ENCODE results near the gene PIK3C2A.
"Not testable (repeated sequence)": the region's sequence is repeated elsewhere in the genome, so short reads cannot be mapped to it uniquely, and the experiment has no call there.

PIK3C2A gene, protein sequence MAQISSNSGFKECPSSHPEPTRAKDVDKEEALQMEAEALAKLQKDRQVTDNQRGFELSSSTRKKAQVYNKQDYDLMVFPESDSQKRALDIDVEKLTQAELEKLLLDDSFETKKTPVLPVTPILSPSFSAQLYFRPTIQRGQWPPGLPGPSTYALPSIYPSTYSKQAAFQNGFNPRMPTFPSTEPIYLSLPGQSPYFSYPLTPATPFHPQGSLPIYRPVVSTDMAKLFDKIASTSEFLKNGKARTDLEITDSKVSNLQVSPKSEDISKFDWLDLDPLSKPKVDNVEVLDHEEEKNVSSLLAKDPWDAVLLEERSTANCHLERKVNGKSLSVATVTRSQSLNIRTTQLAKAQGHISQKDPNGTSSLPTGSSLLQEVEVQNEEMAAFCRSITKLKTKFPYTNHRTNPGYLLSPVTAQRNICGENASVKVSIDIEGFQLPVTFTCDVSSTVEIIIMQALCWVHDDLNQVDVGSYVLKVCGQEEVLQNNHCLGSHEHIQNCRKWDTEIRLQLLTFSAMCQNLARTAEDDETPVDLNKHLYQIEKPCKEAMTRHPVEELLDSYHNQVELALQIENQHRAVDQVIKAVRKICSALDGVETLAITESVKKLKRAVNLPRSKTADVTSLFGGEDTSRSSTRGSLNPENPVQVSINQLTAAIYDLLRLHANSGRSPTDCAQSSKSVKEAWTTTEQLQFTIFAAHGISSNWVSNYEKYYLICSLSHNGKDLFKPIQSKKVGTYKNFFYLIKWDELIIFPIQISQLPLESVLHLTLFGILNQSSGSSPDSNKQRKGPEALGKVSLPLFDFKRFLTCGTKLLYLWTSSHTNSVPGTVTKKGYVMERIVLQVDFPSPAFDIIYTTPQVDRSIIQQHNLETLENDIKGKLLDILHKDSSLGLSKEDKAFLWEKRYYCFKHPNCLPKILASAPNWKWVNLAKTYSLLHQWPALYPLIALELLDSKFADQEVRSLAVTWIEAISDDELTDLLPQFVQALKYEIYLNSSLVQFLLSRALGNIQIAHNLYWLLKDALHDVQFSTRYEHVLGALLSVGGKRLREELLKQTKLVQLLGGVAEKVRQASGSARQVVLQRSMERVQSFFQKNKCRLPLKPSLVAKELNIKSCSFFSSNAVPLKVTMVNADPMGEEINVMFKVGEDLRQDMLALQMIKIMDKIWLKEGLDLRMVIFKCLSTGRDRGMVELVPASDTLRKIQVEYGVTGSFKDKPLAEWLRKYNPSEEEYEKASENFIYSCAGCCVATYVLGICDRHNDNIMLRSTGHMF (N-terminal part only)

DNA sequence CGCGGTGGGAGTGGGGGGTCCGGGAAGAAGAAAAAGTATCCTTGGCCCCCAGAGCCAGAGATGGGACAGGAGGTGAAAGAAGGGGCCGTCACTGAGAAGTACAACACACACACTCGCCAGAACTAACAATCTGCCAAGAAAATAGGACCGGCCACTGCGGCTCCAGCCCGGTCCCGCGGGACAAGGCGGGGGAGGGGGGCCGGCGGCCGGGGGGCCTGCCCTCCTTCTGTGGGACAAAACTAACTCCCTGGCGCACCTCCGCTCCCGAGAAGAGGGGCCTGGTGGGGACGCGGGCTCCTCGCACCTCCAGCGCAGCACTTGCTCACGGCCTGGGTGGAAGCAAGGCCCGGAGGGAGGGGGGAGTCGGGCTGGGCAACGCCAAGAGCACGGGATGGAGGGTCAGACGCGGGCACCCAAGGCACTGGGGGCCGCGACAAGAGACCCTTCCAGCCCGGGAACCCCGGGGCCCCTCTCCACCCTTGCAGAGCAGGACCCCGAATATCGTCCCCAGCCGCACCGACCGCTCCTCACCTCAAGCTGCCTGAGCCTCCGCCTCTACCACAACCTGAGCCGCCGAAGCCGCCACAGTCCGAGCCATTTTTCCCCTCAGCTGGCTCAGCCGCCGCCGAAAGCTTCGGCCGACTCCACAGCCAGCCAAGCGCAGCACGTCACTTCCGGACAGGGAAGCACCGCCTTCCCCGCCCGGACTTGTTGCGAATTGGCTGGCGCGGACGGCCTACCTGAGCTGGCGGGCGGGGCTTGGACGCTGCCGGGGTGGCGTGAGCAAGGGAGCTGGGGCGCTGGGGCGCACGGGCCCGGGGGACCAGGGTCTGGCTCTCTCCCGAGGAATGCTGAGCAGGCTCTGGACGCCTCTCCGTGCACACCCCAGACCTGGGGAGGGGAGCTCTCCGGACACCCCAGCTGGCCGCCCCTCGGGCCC, at the start of gene PIK3C2A:
TSS of gene PIK3C2A (minus strand) at position 670 of the 940 bp plus-strand sequence. CDS start 38,245 bp downstream, outside the sequence.
- DNase-seq, result peak; percentile 92

DNA sequence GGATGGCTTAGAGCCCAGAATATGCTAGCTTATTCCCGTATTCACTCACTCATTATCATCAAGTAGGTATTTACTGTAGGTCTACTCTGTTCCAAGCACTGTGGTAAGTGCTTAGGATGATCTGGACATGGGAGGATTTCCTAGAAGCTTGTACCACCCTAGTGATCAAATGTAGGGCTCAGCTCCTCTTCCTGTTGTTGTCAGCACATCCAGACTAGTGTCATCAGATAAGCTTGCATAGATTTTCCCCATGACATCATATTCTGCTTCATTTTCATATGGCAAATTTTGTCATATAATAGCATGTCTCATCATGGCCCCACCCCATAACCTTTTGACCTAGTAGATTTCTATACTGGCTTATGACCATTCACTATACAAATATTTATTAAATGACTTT, 49.4 kb upstream of the PIK3C2A start:
- DNase-seq, result no peak

DNA sequence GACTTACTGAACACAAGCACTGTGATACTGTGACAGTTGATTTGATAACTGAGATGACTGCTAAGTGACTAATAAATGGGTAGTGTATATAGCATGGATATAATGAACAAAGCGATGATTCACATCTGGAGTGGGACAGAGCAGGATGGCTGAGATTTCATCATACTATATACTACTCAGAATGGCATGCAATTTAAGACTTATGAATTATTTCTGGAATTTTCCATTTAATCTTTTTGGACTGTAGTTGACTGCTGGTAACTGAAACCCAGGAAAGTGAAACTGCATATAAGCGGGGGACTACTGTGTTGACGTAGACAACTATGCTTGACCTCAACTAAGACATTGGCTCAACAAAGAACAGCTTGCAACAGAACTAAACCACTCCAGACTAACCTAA, 48.7 kb upstream of the PIK3C2A start:
- DNase-seq, result no peak

DNA sequence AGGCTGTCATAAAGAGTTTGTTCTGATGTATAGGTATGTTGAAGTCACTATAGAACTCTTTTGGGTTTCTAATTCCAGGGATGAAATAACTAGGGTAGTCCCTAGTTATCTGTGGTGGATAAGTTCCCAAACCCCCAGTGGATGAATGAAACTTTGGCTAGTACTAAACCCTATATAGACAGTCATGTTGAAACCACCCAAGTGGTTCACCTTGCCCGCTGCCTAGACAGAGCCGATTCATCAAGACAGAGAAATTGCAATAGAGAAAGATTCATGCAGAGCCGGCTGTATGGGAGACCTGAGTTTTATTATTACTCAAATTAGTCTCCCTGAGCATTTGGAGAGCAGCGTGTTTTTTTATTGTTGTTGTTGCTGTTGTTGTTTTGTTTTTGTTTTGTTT, 44.9 kb upstream of the PIK3C2A start:
- DNase-seq, result no peak

DNA sequence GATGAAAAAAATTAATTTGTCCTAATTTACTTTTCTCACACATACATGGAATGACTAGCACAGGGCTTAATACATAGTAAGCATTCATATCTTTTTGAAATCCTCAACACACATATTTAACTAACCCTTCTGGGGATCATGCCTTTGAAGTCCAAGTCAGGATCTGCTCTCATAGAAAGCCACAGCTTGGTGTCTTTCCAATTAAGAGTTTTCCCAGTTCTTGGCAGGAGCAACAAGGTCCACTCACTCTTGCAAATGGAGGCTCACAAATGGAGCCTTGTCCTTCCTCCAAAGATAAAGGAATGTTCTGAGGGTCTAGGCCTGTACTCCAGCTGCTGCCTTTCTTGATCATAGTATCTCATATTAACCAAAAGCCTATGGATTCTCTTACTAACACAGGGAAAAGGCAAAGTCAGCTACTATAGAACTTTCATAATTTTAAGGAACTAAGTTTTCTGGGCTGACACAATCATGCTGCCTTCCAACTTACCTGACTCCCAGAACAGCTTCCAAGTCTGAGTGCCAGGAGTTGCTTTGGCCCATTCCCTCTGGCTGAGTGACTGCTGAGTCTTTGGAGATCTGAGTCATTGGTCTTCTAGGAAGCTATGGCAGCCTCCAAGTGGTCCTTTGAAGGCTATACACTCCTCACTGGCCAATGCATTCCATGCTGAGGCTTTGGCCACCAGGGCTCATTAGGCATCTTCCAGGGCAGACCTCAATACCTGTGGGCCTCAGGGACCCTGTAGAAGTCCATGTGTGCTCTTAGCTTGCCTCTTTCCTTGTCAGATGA, 43.0 kb upstream of the PIK3C2A start:
- DNase-seq, result no peak

DNA sequence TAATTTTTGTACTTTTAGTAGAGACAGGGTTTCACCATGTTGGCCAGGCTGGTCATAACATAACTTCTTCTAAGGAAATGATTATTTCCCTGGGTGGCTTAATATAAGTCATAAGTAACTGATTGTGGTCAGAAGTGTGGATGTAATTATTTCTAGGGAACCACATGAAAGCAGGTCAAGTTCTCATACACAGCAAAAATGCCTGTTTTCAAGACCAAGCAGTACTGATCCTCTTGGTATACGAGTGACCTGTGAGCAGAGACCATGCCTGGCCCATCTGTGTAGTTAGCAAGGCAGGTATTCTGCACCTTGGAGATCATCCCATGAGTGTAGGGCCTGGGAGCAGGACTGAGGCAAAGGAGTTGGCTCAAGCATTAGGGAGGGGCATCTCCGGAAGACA, 36.3 kb upstream of the PIK3C2A start:
- no peak for DNase-seq

DNA sequence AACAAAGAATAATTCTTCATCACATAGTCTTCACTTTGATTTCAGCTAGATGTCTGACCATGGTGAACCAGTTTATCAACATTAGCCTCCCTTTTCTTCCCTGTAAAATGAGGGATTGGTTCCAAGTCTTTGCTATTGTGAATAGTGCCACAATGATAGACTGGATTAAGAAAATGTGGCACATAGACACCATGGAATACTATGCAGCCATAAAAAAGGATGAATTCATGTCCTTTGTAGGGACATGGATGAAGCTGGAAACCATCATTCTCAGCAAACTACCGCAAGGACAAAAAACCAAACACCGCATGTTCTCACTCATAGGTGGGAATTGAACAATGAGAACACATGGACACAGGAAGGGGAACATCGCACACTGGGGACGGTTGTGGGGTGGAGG, 35.2 kb upstream of the PIK3C2A start:
- not testable (repeated sequence) for DNase-seq

DNA sequence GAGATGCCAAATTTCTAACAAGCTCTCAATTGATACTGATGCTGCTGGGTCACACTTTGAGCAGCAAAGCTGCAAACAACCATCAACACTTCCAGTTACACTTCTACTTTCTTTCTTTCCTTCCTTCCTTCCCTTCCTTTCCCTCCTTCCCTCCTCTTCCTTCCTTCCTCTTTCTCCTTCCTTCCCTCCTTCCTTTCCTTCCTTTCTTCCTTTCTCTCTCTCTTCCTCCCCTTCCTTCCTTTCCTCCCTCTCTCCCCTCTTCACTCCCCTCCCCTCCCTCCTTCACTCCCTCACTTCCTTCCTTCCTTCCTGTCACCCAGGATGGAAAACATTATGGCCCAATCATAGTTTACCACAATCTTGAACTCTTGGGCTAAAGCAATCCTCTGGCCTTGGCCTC, 33.0 kb upstream of the PIK3C2A start:
- no peak for DNase-seq

DNA sequence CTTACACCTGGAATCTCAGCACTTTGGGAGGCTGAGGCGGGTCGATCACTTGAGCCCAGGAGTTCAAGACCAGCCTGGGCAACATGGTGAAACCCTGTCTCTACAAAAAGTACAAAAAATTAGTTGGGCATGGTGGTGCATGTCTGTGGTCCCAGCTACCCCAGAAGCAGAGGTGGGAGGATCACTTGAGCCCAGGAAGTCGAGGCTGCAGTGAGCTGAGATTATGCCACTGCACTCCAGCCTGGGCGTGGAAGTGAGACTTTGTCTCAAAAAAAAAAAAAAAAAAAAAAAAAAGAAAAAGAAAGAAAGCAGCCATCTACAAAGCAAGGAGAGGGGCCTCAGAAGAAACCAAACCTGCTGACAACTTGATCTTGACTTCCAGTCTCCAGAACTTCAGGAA, 32.1 kb upstream of the PIK3C2A start:
- DNase-seq, result not testable (repeated sequence)

DNA sequence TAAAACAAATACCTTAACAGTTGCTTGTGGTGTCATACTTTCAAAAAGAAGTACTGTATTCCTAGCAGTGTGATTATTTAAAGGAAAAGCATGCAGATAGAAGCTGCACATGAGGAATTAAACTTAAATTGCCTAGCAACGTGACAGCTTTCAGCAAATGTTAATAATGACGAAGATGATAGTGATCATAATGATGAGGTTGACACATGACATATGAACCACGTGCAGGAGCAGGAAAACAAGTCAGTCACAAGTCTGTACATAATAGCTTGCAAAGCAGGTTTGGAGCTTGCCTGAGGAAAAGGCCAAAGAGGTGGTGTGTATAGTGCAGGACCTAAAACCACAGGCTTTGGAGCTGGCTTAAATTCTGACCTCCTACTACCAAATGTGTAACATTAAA, 30.6 kb upstream of the PIK3C2A start:
- DNase-seq, result no peak

DNA sequence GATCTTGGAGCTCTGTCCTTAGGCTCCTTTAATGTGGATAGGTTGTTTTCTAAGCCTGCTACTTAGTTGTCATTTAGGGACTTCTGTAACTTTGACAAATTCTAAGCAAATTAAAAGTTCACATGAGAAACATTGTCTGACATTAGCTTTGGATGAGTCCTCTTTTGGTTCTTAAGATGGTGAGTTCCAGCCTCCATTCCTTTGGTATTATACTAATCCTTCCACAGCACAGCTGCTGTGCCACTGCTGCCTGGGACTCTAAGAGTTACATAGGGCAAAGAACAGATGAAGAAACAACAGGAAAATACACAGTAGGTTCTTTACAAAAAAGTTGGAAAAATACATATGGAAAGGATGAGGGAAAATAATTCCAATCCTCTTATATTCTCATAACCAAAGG, 25.3 kb upstream of the PIK3C2A start:
- no peak for DNase-seq

DNA sequence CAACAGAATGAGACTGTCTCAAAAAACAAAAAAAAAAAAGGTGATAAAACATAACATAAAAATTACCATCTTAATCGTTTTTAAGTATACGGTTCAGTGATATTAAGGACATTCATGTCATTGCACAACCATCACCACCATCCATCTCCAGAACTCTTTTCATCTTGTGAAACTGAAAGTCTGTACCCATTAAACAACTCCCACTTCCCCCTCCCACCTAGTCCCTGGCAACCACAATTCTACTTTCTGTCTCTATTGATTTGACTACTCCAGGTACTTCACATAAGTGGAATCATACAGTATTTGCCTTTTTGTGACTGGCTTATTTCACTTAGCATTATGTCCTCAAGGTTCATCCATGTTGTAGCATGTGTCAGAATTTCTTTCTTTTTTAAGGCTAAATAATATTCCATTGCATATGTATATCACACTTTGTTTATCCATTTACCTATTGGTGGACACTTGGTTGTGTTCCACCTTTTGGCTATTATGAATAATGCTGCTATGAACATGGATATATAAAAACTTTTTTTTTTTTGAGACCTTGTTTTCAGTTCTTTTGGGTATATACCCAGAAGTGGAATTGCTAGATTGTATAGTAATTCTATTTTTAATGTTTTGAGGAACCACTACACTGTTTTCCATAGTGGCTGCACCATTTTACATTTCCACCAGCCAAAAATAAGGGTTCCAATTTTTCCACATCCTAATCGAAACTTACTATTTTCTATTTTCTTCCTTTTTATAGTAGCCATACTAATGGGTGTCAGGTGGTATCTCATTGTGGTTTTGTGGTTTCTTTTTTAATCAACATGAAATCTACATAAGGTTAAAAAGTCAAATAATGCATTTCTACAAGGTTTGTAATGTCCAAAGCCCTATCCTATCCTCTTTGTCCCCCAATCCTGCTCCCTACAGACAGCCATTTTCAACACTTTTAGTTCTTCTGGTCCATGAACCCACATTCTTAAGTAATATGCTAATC, 23.4 kb upstream of the PIK3C2A start:
- DNase-seq, result no peak

DNA sequence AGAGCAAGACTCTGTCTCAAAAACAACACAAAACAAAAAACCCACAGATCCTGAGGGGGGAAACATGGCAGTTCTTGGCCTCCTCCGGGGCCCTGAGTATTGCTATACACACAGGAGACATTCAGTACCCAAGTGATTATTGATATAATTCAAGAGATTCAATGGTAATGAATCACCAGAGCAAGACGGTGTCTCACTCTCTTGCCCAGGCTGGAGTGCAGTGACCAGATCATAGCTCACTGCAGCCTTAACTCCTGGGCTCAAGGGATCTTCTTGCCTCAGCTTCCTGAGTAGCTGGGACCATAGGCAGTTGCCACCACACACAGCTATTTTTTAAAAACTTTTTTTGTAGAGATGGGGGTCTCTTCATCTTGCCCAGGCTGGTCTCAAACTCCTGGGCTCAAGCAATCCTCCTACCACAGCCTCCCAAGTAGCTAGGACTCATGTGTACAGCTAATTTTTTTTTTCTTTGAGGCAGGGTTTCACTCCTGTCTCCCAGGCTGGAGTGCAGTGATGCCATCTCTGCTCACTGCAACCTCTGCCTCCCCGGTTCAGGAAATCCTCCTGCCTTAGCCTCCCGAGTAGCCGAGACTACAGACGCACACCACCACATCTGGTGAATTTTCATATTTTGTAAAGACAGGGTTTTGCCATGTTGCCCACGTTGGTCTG, 21.8 kb upstream of the PIK3C2A start:
- no peak for DNase-seq

DNA sequence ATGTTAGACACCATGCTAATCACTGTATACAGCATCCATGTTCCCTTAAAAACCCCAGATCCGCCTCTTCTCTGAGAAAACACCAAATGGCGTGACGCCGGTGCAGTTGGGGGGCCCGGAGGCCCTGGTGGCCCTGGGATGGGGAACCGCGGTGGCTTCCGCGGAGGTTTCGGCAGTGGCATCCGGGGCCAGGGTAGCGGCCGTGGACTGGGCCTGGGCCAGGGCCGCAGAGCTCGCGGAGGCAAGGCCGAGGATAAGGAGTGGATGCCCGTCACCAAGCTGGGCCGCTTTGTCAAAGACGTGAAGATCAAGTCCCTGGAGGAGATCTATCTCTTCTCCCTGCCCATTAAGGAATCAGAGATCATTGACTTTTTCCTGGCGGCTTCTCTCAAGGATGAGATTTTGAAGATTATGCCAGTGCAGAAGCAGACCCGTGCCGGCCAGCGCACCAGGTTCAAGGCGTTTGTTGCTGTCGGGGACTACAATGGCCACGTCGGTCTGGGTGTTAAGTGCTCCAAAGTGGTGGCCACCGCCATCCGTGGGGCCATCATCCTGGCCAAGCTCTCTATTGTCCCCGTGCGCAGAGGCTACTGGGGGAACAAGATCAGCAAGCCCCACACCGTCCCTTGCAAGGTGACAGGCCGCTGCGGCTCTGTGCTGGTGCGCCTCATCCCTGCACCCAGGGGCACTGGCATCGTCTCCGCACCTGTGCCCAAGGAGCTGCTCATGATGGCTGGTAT, 20.6 kb upstream of the PIK3C2A start:
- DNase-seq, result not testable (repeated sequence)

DNA sequence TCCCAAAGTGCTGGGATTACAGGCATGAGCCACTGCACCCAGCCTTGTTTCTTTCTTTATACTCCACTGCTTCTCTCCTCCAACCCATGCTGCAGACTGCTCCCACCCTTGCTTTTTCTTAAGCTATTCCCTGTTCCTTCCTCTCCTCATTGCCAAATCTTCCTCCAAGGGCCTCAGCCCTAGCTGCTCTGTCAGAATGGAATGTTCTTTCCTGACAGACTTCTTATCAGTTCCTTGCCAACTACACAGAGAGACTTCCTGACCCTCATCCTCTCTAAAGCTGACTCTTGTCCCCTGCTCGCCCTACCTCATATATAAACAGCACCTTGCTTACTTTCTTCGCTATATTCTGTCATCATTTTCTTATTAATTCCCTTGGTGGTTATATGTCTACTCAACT, 16.9 kb upstream of the PIK3C2A start:
- DNase-seq, result no peak

DNA sequence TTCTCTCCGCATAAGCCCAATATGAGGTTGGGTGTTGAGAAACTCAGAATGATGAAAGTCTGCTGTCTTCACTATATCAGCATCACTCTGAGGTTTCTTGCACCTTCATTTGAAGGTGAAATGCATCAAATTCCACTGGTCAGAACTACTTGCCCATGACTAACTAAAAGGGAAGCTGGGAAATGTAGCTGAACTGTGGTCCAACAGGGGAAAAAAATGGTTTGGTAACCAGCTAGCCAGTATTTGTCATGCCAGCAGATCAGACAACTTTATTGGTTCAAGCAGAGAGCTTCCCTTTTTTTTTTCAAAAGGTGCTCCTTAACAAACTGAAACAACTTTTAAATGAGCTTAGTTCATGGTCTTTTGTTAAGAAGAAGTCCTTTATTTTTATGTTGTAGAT, 14.2 kb upstream of the PIK3C2A start:
- DNase-seq, result no peak

DNA sequence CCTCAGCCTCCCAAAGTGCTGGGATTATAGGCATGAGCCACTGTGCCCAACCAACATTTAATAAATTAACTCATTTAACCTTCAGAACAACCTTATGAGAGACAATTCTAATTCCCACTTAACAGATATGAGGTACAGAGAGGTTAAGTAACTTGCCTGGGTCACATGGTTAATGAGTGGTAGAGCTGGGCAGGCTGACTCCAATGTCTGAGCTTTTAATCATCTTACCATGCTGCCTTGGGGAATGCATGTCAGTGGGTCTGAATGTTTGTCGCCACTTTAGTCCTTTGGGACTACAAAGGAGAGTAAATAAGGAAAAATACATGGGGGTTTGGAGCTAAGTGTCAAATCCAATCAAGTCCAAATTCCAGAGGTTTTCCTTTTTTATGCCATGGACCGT, 11.2 kb upstream of the PIK3C2A start:
- no peak for DNase-seq

DNA sequence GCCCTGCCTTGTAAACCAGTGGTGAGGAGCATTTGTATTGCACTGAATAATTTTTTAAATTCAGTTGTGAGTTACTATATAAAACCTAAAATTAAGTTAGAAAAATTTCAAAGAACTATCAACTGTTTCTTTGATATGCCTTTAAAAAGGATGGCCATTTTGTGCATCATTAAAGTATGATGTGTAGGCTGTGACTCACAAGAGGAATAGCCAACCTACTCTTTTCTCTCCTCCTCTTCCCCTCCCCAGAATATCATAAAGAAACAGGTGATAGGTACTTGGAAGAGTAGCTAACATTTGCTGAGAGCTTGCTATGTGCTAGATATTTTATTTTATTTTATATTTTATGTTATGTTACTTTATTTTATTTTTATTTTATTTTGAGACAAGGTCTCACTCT, 10.6 kb upstream of the PIK3C2A start:
- no peak for DNase-seq

DNA sequence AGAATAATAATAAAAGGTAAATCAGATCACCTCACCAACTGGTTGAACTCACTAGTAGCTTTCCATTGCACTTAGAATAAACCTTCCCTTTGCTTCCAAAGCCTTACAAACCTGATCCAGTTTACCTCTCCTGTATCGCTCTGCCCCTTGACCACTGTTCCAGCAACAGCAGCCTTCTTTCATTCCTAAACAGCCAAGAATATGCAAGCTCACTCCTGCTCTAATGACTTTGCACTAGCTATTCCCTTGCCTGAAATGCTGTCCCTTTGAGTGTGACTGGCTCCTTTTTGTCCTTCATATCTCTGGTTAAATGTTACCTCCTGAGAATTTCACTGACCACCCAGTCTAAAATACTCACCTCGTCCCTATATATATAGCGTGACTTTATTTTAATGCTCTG, 9.6 kb upstream of the PIK3C2A start:
- no peak for DNase-seq

Measured in DMS79 (cell line).